AG09309 (cell line): ENCODE measurements around the gene CCDC85B.

Experiments
- DNase-seq: peaks from one replicate; pipeline ENCODE4 v3.0.0-alpha.2; 2010; ENCODE audit warnings: low read depth
- H3K4me3 ChIP-seq: 2 replicates; pipeline ENCODE4 v1.5.1; 2011; ENCODE audit warnings: mild to moderate bottlenecking, low read depth, low read length, moderate library complexity; ENCODE audit not compliant: control insufficient read depth
- TF ChIP-seq, protein P1 (sequence below): IDR thresholded peaks from 2 replicates; pipeline ENCODE4 v1.5.1; 2011; ENCODE audit warnings: mild to moderate bottlenecking, low read depth, low read length, inconsistent platforms; ENCODE audit not compliant: insufficient read depth, control insufficient read depth; ENCODE audit errors: missing control alignments

CCDC85B gene

DNA sequence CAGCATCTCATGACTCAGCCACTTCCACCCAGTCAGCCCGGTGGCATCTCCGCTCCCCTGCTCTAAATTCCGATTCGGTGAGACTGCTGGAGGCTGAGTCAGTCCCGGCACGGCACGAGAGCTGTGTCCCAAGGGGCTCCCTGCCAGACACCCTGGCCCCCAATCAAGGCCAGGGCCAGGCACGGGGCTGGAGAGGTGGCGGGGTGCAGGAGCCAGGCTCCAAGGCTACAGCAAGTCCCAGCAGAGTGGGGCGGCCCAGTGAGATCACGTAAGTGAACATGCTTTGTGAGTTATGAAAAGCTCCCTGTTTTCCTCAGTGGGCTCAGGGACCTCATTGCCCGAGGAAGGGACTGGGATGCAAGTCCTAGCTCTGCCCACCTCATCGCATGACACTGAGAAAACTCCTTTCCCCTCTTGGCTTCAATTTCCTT is 25.4 kb downstream of the CCDC85B start:
- peak; percentile 90 for DNase-seq
- TF ChIP-seq, protein P1, sequence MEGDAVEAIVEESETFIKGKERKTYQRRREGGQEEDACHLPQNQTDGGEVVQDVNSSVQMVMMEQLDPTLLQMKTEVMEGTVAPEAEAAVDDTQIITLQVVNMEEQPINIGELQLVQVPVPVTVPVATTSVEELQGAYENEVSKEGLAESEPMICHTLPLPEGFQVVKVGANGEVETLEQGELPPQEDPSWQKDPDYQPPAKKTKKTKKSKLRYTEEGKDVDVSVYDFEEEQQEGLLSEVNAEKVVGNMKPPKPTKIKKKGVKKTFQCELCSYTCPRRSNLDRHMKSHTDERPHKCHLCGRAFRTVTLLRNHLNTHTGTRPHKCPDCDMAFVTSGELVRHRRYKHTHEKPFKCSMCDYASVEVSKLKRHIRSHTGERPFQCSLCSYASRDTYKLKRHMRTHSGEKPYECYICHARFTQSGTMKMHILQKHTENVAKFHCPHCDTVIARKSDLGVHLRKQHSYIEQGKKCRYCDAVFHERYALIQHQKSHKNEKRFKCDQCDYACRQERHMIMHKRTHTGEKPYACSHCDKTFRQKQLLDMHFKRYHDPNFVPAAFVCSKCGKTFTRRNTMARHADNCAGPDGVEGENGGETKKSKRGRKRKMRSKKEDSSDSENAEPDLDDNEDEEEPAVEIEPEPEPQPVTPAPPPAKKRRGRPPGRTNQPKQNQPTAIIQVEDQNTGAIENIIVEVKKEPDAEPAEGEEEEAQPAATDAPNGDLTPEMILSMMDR = no peak
- H3K4me3 ChIP-seq = peak overlapping the region; percentile 13

DNA sequence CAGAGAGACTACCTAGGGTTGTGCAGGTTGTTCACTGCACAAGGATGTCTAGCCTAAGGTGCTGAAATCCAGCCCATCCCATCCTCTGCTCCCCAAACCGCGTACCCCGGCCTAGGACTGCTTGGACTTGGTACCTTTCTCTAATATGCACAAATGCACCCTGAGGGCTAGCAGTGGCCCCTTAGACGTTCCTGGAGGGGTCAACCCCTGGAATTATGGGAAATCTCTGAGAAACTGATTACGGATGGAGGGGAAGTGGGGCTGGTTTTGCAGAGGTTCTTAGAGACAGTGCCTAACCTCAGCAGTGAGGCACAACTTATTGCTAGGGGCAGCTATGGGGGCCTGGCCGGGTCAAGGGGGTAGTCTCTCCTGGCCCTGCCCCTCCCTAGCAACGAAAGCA is 25.9 kb downstream of the CCDC85B start:
- H3K4me3 ChIP-seq = peak overlapping the region; percentile 75
- no peak for DNase-seq
- TF ChIP-seq, protein P1 = no peak

DNA sequence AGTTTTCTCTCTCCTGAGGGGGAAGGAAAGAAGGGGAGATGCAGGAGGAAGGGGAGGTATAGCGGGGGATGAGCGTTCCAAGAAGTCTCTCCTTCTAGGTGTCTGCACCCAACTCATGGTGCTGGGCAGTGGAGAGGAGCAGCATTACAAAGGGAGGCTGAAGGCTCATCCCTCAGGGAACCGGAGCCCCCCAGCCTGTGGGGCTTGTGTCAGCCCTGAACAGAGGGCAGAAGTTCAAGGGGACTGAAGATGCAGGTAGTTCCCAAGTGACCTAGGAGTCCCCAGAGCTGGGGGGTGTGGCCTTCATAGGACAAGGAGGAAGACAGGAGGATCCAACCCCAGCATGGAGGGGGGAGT is 26.6 kb downstream of the CCDC85B start:
- TF ChIP-seq, protein P1 = no peak
- peak overlapping the region; percentile 75 for H3K4me3 ChIP-seq
- no peak for DNase-seq

DNA sequence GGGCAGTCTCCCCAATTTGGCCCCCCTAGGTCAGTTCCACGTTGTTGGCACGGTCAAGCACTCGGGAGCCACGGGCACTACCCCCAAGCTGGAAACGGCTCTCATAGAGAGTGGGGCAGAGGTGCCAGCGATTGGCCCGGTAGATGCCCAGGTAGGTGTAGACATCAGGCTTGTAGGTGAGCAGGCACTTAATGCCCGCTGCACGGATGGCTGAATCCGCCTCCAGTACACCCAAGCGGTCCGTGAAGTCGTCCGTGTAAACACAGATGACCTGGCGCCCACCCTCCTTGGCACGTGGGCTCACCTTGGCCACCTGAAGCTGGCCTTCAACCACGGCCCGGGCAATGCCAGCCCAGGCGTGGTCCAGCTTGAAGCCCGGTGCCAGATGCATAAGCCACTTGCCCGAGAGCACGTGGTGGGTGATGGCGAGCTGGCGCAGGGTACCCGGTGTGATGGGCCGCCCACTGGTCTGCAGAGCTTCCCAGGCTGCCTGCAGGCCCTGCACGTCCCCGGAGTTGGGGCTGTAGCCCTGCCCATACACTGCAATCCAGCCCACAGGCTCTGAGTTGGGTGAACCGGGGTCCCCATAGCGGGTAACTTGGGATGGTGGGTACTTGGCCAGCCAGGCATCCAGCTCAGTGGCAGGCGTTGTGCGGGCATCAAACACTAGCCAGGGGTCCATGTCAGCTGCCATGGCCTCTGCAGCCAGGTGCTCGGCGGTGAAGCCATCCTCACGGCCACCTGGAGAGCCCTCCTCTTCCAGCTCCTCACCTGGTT is 27.1 kb downstream of the CCDC85B start:
- no peak for DNase-seq
- peak overlapping the region; percentile 75 for H3K4me3 ChIP-seq
- TF ChIP-seq, protein P1 = no peak

DNA sequence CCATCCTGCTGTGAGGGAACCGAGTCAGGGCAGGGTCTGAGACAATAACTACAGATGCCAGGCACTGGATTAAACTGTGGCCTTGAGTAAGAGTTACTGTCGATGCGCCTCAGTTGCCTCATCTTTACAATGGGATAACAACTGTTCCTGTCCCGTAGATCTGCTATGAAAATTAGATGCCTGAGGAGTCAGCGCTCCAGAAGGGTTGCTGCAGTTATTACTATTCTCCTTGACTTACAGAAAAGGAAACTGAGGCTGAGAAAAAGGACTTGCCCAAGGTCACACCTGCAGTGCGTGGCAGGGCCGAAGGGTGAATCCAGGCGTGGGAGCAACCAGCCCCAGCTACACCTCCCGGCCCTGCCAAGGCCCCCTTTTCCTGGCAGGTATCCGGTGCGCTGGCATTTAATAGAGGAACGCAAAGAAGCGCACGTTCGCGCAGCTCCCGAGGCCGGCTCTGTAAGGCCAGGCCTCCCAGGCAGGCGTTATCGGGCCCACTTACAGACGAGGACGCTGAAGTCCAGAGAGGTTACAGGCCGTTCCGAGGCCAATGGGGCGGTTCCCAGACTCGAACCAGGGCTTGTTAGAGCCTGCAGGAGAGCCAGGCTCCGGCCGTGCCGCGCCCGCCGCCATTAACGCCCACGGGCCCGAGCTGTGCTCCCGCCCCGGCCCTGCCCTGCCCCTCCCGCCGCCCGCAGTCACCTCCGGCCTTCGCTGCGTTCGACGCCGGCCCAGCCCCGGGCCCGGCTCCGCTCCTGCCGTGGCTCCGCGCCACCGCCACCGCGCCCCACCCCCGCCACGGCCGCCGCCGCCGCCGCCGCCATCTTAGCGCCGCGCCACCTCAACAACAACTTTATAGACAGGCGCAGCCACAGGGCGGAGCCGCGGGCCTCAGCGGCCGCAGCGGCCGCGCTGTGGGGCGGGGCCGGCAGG is 28.0 kb downstream of the CCDC85B start, which contains the start of gene C11orf68:
TSS of gene C11orf68 (minus strand) at position 852 of the 930 bp plus-strand sequence. CDS start at position 821, 31 bp downstream.
- TF ChIP-seq, protein P1 = no peak
- peak within 1 kb of the TSS; percentile 98 for H3K4me3 ChIP-seq
- no peak for DNase-seq

DNA sequence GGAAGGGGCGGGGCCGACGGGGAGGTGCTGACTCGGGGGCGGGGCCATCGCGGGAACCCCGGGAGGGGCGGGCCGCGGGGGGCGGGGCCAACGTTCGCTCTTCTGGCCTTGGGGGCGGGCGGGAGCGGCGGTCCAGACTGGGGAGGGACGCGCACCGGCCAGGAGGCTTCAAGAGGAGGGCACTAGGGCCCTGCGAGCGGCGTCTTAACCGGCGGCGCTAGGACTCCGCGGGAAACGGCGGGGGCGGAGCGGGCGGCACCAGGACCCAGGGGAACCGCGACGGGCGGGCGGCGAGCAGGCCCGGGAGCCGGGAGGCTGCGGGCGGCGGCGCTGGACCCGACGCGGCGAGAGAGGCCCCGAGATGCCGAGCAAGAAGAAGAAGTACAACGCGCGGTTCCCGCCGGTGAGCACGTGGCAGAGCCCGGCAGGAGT is 28.7 kb downstream of the CCDC85B start, which contains the start of gene DRAP1:
TSS of gene DRAP1 (plus strand) at position 286 of the 432 bp plus-strand sequence. CDS start at position 362, 76 bp downstream.
- TF ChIP-seq, protein P1 = no peak
- peak; percentile 89 for DNase-seq
- peak within 1 kb of the TSS; percentile 98 for H3K4me3 ChIP-seq
